ENCODE data around the gene MRPS34.

GRCh38 chr16:1794221-1794871 is 21.4 kb upstream of the MRPS34 start:
- TF ChIP-seq CTCF (IDR thresholded peaks at IDR 0.05) (no peak), POLR2A (IDR thresholded peaks at IDR 0.05) (no peak)
